Common myeloid progenitor, CD34-positive (primary cell): ENCODE results near the gene ITGB3BP.
"Not testable (repeated sequence)": the region's sequence is repeated elsewhere in the genome, so short reads cannot be mapped to it uniquely, and the experiment has no call there.

Experiments
- CTCF ChIA-PET: fragments of 350-600 bp; sonication (Branson Sonifier 250); formaldehyde crosslinking; loops from one replicate; lab custom pipeline; 2021; ENCODE audit warnings: antibody characterized with exemption; lab: Charles Lee
- POLR2A ChIA-PET: fragments of 350-600 bp; sonication (Branson Sonifier 250); formaldehyde crosslinking; loops from one replicate; lab custom pipeline; 2021; ENCODE audit warnings: antibody characterized with exemption; lab: Charles Lee
- DNase-seq, 3 donors: peaks; one replicate each; pipeline versions ENCODE4 v3.0.0 to v3.0.0-alpha.2; 2013
- H3K27ac ChIP-seq, 2 experiments: 1 replicate in 1 of 2; 2 replicates in 1 of 2; pipeline ENCODE4 v1.7.0; 2013; ENCODE audit warnings: inconsistent platforms in 2 of 2, low read length in 2 of 2, mild to moderate bottlenecking in 2 of 2, low read depth in 1 of 2, moderate library complexity in 1 of 2; ENCODE audit not compliant: severe bottlenecking in 2 of 2, insufficient read depth in 1 of 2, poor library complexity in 1 of 2
- H3K27me3 ChIP-seq, 5 experiments: replicated peaks in 2 of 5; 1 replicate in 3 of 5; 2 replicates in 2 of 5; pipeline versions ENCODE4 v1.6.1 to v1.7.0; 2013; ENCODE audit warnings: low read length in 4 of 5, mild to moderate bottlenecking in 2 of 5, moderate library complexity in 2 of 5, inconsistent platforms in 1 of 5; ENCODE audit not compliant: insufficient read depth in 5 of 5, control insufficient read depth in 4 of 5
- H3K36me3 ChIP-seq, 4 experiments: 1 replicate in 2 of 4; 2 replicates in 2 of 4; pipeline versions ENCODE4 v1.6.1 to v1.7.0; 2013; ENCODE audit warnings: low read length in 3 of 4, control low read depth in 1 of 4, mild to moderate bottlenecking in 1 of 4; ENCODE audit not compliant: control insufficient read depth in 4 of 4, insufficient read depth in 4 of 4
- H3K4me1 ChIP-seq, 4 experiments: 1 replicate in 3 of 4; 2 replicates in 1 of 4; pipeline versions ENCODE4 v1.6.1 to v1.7.1; 2013; ENCODE audit warnings: low read length in 3 of 4, mild to moderate bottlenecking in 3 of 4, control low read depth in 1 of 4, inconsistent platforms in 1 of 4, moderate library complexity in 1 of 4; ENCODE audit not compliant: control insufficient read depth in 4 of 4, insufficient read depth in 4 of 4; ENCODE audit errors: control extremely low read depth in 1 of 4
- H3K4me3 ChIP-seq, 7 experiments: 1 replicate in 4 of 7; 2 replicates in 3 of 7; pipeline versions ENCODE4 v1.5.1 to v1.7.0; 2013; ENCODE audit warnings: mild to moderate bottlenecking in 7 of 7, low read length in 6 of 7, moderate library complexity in 6 of 7, inconsistent platforms in 2 of 7, low read depth in 2 of 7, control low read depth in 1 of 7; ENCODE audit not compliant: insufficient read depth in 4 of 7, control insufficient read depth in 1 of 7; ENCODE audit errors: extremely low read depth in 1 of 7
- H3K9me3 ChIP-seq, 5 experiments: 1 replicate in 4 of 5; 2 replicates in 1 of 5; pipeline versions ENCODE4 v1.6.1 to v1.7.1; 2013; ENCODE audit warnings: low read length in 4 of 5, mild to moderate bottlenecking in 2 of 5, inconsistent platforms in 1 of 5, low read depth in 1 of 5, moderate library complexity in 1 of 5; ENCODE audit not compliant: control insufficient read depth in 4 of 5, insufficient read depth in 2 of 5; ENCODE audit errors: control extremely low read depth in 1 of 5
- WGBS: methylation state at CpG from one replicate; pipeline ENCODE4 v1.1.5; 2013; ENCODE audit not compliant: insufficient coverage; 5-methylcytosine and 5-hydroxymethylcytosine counted together

ITGB3BP gene

GRCh38 chr1:63435161-63435560 lies 87.9 kb downstream of the ITGB3BP start:
- Histone ChIP-seq H3K36me3 (peaks cover 0 to 7% (median 3%) of the 10 kb centered on the region in 4 experiments), H3K27me3 (no peaks in the 10 kb centered on the region), H3K9me3 (peaks cover 0 to 9% (median 3%) of the 10 kb centered on the region in 5 experiments), H3K4me1 (no peaks in the 10 kb centered on the region), H3K27ac (no peak overlapping the region), H3K4me3 (no peak overlapping the region)
- ChIA-PET POLR2A (no interaction called here), CTCF (interaction anchor here (1.2 kb wide), 1 partner anchor 104 kb away, joined by 3 read pairs; no protein-coding TSS in a partner anchor)
- no peak for DNase-seq
- 94% methylated on average over 4 of the region's 4 CpGs for WGBS

- no peaks in the 10 kb centered on the region for H3K4me1 ChIP-seq
- H3K27me3 ChIP-seq, result no peaks in the 10 kb centered on the region
- no peak overlapping the region for H3K27ac ChIP-seq
- no peak for DNase-seq
- H3K4me3 ChIP-seq, result no peak overlapping the region
- peaks cover 8 to 25% (median 11%) of the 10 kb centered on the region in 4 experiments for H3K36me3 ChIP-seq
- ChIA-PET POLR2A (interaction anchor here (0.6 kb wide), 1 partner anchor 11 kb away, joined by 6 read pairs; no protein-coding TSS in a partner anchor), CTCF (no interaction called here)
- peaks cover 0 to 18% (median 3%) of the 10 kb centered on the region in 5 experiments for H3K9me3 ChIP-seq
Observed at GRCh38 chr1:63429281-63429680, 93.7 kb downstream of the ITGB3BP start.

- CTCF ChIA-PET, result no interaction called here
- Histone ChIP-seq H3K27ac (no peak overlapping the region), H3K4me1 (no peaks in the 10 kb centered on the region), H3K36me3 (peaks cover 8 to 25% (median 11%) of the 10 kb centered on the region in 4 experiments), H3K9me3 (peaks cover 0 to 18% (median 3%) of the 10 kb centered on the region in 5 experiments), H3K27me3 (no peaks in the 10 kb centered on the region), H3K4me3 (no peak overlapping the region)
- DNase-seq, result no peak
- POLR2A ChIA-PET, result interaction anchor here (0.6 kb wide), 1 partner anchor 11 kb away, joined by 6 read pairs; no protein-coding TSS in a partner anchor
Observed at GRCh38 chr1:63428815-63429214, 94.2 kb downstream of the ITGB3BP start.

GRCh38 chr1:63423649-63424048 lies 99.4 kb downstream of the ITGB3BP start:
- Histone ChIP-seq H3K4me3 (no peak overlapping the region), H3K27ac (no peak overlapping the region), H3K9me3 (no peaks in the 10 kb centered on the region), H3K36me3 (peaks cover 0 to 8% (median 2%) of the 10 kb centered on the region in 4 experiments), H3K4me1 (no peaks in the 10 kb centered on the region), H3K27me3 (no peaks in the 10 kb centered on the region)
- CTCF ChIA-PET, result no interaction called here
- POLR2A ChIA-PET, result interaction anchor here (0.6 kb wide), 1 partner anchor 91 kb away, joined by 3 read pairs; no protein-coding TSS in a partner anchor
- no peak for DNase-seq
- WGBS, result 100% methylated on average over 1 of the region's 2 CpGs

- POLR2A ChIA-PET, result interaction anchor here (0.6 to 0.7 kb wide), 2 partner anchors 31 to 51 kb away, joined by 4 to 7 read pairs; no protein-coding TSS in a partner anchor
- H3K27me3 ChIP-seq, H3K27ac ChIP-seq, DNase-seq, H3K9me3 ChIP-seq, H3K4me1 ChIP-seq, H3K4me3 ChIP-seq, H3K36me3 ChIP-seq, CTCF ChIA-PET: not testable (repeated sequence)
- no CpG with 5 or more reads among the region's 1 CpG for WGBS
Observed at GRCh38 chr1:63420746-63421145, 102.3 kb downstream of the ITGB3BP start.

GRCh38 chr1:63418101-63418500 lies 104.9 kb downstream of the ITGB3BP start:
- DNase-seq, result no peak
- no peaks in the 10 kb centered on the region for H3K27me3 ChIP-seq
- H3K9me3 ChIP-seq, result no peaks in the 10 kb centered on the region
- CTCF ChIA-PET, result interaction anchor here (1.3 kb wide), 1 partner anchor 13 kb away, joined by 4 read pairs; no protein-coding TSS in a partner anchor
- H3K4me3 ChIP-seq, result no peak overlapping the region
- POLR2A ChIA-PET, result interaction anchor here (0.7 kb wide), 1 partner anchor 11 kb away, joined by 6 read pairs; no protein-coding TSS in a partner anchor
- no peak overlapping the region for H3K27ac ChIP-seq
- H3K4me1 ChIP-seq, result no peaks in the 10 kb centered on the region
- peaks cover 0 to 6% (median 4%) of the 10 kb centered on the region in 4 experiments for H3K36me3 ChIP-seq

- DNase-seq, result no peak
- H3K27me3 ChIP-seq, result no peaks in the 10 kb centered on the region
- no peak overlapping the region for H3K4me3 ChIP-seq
- H3K36me3 ChIP-seq, result peaks cover 5 to 12% (median 7%) of the 10 kb centered on the region in 4 experiments
- H3K4me1 ChIP-seq, result no peaks in the 10 kb centered on the region
- POLR2A ChIA-PET, result no interaction called here
- H3K27ac ChIP-seq, result no peak overlapping the region
- CTCF ChIA-PET, result interaction anchor here (1.5 to 2.0 kb wide), 2 partner anchors 10 to 14 kb away, joined by 3 to 8 read pairs; no protein-coding TSS in a partner anchor
- 100% methylated on average over 3 of the region's 3 CpGs for WGBS
- H3K9me3 ChIP-seq, result no peaks in the 10 kb centered on the region
Observed at GRCh38 chr1:63414691-63415365, 108.2 kb downstream of the ITGB3BP start.
